Measurements from ENCODE around the gene ANKRD11. TPM values are rescaled to one million over a fixed set of nuclear protein-coding genes. Genes with fewer than 3 reads are reported as not detected.

Gene ANKRD11
- total and polyA plus RNA-seq, 2 donors (not counting 3 experiments of a cell fraction or from before 2014, with no cell fraction given), result 55.8 to 191 TPM

DNA sequence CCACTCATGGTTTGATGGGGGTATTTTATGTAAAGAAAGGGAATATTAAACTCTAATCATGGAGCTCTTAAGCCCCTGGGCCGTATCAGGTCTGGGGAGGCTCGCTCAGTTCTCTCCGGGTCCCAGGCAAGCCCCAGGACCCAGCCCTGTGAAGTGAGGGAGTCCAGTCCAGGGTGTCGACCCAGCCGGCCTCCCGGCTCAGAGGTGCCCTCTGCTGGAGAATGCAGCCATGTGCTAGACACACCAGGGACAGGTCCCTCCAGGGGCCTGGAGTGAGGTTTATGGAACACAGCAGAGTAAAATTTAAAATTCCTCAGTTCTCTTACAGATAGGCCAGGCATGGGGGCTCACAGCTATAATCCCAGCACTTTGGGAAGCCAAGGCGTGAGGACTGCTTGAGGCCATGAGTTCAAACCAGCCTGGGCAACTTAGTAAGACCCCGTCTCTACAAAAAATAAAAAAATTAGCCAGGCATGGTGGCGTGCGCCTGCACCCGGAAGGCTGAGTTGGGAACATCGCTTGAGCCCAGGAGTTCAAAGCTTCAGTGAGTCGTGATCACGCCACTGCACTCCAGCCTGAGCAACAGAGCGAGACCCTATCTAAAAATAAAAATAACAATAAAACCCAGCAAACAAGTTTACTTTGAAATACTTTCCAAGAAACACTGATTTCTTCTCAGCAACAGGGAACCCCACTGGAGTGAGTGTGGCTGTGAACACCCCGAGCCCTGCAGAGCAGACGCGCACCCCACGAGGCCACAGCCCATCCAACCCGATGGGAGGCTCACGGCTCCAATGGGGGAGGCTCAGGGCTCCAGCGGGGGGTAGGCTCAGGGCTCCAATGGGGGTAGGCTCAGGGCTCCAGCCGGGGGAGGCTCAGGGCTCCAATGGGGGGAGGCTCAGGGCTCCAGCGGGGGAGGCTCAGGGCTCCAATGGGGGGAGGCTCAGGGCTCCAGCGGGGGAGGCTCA, 200.6 kb downstream of the ANKRD11 start:
- peaks cover 31% of the 10 kb centered on the region for H3K79me2 ChIP-seq (ENCODE audit: control insufficient read depth, insufficient read depth, low read length)
- peak; percentile 93 for FAIRE-seq

More for the DNA sequence above, 200.6 kb downstream of the ANKRD11 start:
- Histone ChIP-seq H3K9me1 (replicated peaks; ENCODE audit: control insufficient read depth, extremely low read depth, insufficient read depth, low read length) (no peaks in the 10 kb centered on the region), H3K36me3 (ENCODE audit: control insufficient read depth in 2 of 2, extremely low read depth in 1 of 2, insufficient read depth in 2 of 2, low read length in 2 of 2) (peaks cover 12 to 37% of the 10 kb centered on the region in 2 experiments), H3K9ac (replicated peaks; ENCODE audit: extremely low read depth, insufficient read depth, low read length) (no peak overlapping the region), H3K4me1 (ENCODE audit: control insufficient read depth, extremely low read depth, insufficient read depth, low read length) (no peaks in the 10 kb centered on the region), H3K4me3 (replicated peaks in 1 of 3; ENCODE audit: insufficient read depth in 1 of 3, low read depth in 1 of 3, low read length in 3 of 3) (no peak overlapping the region), H2AFZ (ENCODE audit: low read depth, low read length) (no peak overlapping the region), H3K9me3 (replicated peaks; ENCODE audit: control insufficient read depth, insufficient read depth, low read length) (no peaks in the 10 kb centered on the region), H3K27ac (ENCODE audit: insufficient read depth, low read depth, low read length) (no peak overlapping the region), H3K27me3 (ENCODE audit: control insufficient read depth in 2 of 2, insufficient read depth in 2 of 2, low read length in 2 of 2) (no peaks in the 10 kb centered on the region), H4K20me1 (replicated peaks; ENCODE audit: control insufficient read depth, extremely low read depth, insufficient read depth, low read length) (no peaks in the 10 kb centered on the region), H3K4me2 (ENCODE audit: insufficient read depth, low read length) (no peak overlapping the region)
- DNase-seq (ENCODE audit: low read depth, low spot score), result peak; percentile 58
- BruUV-seq (replicated peaks), result no TSS peak
- TF ChIP-seq, protein P1, sequence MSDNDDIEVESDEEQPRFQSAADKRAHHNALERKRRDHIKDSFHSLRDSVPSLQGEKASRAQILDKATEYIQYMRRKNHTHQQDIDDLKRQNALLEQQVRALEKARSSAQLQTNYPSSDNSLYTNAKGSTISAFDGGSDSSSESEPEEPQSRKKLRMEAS (IDR thresholded peaks at IDR 0.05; ENCODE audit: insufficient read depth, insufficient read length), result no peak
- TF ChIP-seq FOS (IDR thresholded peaks at IDR 0.05; ENCODE audit: borderline replicate concordance, insufficient read depth, low read length), result no peak
- no peak for TF ChIP-seq MYC (IDR thresholded peaks at IDR 0.05; ENCODE audit: low read depth, low read length)
- TF ChIP-seq, protein P2, sequence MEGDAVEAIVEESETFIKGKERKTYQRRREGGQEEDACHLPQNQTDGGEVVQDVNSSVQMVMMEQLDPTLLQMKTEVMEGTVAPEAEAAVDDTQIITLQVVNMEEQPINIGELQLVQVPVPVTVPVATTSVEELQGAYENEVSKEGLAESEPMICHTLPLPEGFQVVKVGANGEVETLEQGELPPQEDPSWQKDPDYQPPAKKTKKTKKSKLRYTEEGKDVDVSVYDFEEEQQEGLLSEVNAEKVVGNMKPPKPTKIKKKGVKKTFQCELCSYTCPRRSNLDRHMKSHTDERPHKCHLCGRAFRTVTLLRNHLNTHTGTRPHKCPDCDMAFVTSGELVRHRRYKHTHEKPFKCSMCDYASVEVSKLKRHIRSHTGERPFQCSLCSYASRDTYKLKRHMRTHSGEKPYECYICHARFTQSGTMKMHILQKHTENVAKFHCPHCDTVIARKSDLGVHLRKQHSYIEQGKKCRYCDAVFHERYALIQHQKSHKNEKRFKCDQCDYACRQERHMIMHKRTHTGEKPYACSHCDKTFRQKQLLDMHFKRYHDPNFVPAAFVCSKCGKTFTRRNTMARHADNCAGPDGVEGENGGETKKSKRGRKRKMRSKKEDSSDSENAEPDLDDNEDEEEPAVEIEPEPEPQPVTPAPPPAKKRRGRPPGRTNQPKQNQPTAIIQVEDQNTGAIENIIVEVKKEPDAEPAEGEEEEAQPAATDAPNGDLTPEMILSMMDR (IDR thresholded peaks at IDR 0.05; ENCODE audit: extremely low read depth in 1 of 2, insufficient read depth in 1 of 2, low read depth in 1 of 2, low read length in 2 of 2), result peak; percentile 90 to 91
- ChIA-PET CTCF (interaction anchor here (0.8 kb wide), 3 partner anchors 25 to 42 kb away, joined by 3 read pairs; no protein-coding TSS in a partner anchor), POLR2A (no interaction called here)
- dilution Hi-C loops (cut with MboI; ENCODE audit: extremely low pct_ligation_motif_present, low sequenced_read_pairs) (no loop called here), intact Hi-C loops (cut with micrococcal nuclease) (loop anchor here (5.0 kb wide), 1 partner anchor 347 kb away; no protein-coding TSS in a partner anchor)
